ENCODE results near the gene CLUH. TPM values are rescaled to one million over a fixed set of nuclear protein-coding genes. Genes with fewer than 3 reads are reported as not detected.

CLUH gene, protein sequence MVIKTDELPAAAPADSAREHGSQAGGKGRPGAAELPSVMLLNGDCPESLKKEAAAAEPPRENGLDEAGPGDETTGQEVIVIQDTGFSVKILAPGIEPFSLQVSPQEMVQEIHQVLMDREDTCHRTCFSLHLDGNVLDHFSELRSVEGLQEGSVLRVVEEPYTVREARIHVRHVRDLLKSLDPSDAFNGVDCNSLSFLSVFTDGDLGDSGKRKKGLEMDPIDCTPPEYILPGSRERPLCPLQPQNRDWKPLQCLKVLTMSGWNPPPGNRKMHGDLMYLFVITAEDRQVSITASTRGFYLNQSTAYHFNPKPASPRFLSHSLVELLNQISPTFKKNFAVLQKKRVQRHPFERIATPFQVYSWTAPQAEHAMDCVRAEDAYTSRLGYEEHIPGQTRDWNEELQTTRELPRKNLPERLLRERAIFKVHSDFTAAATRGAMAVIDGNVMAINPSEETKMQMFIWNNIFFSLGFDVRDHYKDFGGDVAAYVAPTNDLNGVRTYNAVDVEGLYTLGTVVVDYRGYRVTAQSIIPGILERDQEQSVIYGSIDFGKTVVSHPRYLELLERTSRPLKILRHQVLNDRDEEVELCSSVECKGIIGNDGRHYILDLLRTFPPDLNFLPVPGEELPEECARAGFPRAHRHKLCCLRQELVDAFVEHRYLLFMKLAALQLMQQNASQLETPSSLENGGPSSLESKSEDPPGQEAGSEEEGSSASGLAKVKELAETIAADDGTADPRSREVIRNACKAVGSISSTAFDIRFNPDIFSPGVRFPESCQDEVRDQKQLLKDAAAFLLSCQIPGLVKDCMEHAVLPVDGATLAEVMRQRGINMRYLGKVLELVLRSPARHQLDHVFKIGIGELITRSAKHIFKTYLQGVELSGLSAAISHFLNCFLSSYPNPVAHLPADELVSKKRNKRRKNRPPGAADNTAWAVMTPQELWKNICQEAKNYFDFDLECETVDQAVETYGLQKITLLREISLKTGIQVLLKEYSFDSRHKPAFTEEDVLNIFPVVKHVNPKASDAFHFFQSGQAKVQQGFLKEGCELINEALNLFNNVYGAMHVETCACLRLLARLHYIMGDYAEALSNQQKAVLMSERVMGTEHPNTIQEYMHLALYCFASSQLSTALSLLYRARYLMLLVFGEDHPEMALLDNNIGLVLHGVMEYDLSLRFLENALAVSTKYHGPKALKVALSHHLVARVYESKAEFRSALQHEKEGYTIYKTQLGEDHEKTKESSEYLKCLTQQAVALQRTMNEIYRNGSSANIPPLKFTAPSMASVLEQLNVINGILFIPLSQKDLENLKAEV (N-terminal part only)
- 63.2 and 81.1 TPM in 2 replicates for total RNA-seq

DNA sequence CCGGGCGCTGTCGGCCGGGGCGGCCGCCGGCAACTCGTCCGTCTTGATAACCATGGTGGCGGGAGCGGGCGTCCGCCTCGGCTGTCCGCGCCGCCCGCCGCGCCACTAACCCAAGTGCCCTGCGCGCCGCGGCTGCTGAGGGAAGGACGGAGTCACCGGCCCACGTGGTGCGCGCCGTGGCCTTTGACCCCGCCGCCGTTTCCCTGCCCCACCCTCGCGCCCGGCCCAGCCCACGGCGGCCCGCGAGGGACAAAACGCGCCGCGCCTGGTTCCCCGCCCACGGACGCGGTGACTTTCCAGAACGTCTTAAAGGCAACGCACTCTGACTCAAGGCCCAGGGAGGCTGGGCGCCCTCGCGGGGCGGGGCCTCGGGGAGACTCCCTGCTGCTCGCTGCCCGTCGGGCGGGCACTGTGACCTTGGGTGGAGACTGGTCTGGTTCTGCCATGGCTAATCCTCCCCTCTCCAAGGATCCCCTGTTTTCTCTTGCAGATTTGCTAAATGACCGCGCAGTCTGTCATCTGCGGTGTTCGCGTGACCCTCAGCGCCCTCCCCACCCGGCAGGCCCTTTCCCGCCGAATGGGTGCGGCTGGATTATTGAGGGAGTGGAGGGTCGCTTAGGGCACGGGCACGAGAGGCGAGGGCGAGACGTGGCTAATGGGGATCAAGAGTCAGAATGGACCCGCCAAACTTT, at the start of gene CLUH:
Gene CLUH, minus strand, starts transcription at position 157 of the 692 bp plus-strand sequence. Its CDS starts 103 bp downstream, at position 54.

DNA sequence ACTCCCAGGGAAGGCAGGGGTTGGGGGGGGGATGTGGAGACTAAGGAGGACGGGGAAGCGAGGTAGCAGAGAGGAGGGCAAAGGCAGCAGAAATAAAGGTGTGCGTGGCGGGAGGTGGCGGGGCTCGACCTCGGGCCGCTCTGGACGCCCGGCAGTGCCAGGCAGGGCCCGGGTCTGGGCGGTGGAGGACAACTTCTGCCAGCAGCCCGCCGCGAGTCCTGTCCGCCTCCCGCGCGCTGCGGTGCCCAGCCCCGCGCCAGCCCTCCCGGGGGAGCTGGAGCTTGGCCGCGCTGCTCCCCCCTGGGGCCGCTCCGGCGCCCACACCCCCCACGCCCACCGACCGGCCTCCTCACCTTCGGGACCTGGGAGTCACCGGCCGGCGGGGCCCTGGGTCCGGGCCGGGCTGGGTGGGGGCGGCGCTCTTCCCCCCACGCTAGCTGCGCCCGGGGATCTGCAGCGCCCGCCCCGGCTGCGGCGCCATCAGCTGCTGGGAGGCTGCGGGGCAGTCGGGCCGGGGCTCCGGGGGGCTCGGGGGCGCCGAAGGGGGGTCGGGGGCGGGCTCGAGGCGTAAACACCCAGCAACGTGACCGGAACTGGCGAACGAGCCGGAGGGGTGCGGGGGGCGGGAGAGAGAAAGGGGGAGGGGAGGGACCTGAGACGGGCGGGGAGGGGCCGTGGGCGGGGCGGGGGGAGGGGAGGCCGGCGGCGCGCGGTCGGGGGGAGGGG, 37.7 kb upstream of the CLUH start, which contains the start of gene CCDC92B:
Gene CCDC92B, minus strand, starts transcription at position 595 of the 726 bp plus-strand sequence. CDS start 14,507 bp downstream, outside the sequence.

Other genes with a start within 250 kb of the CLUH start
- 25.3 and 29.8 TPM in 2 replicates for gene METTL16, start 199.9 kb downstream of the CLUH start, total RNA-seq
- 52.9 and 54.6 TPM in 2 replicates for gene PAFAH1B1, start 118.1 kb downstream of the CLUH start, total RNA-seq
- gene CCDC92B, start 37.9 kb upstream of the CLUH start, total RNA-seq, result 0.05 TPM in 1 of 2 replicates, not detected in the other
- 1.8 and 5.9 TPM in 2 replicates for gene RAP1GAP2, start 84.7 kb upstream of the CLUH start, total RNA-seq

All from mammary microvascular endothelial cell (primary cell).